ENCODE data around the gene ZBTB49. TPM values are rescaled to one million over a fixed set of nuclear protein-coding genes. Genes with fewer than 3 reads are reported as not detected.

The ZBTB49 gene
- total and polyA plus RNA-seq, 2 donors (not counting 3 experiments of a cell fraction or from before 2014, with no cell fraction given) = 3.8 to 5.8 TPM

DNA sequence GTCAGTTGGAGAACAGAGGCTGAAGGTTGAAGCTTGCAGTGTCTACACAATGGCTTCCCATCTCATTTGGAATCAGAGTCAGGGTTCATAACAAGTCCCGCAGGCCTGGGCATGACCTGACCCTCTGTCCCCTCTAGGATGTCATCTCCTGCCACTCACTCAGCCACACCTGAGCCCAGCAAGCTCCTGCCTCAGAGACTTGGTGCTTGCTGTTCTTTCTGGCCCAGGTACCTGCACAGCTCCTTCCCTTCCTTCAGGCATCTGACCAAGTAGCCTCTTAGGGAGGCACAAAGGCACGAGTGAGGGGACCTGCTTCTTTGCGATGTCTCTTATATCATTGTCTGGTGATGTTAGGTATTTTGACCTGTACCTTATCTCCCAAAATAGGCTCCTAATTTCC lies 9.0 kb downstream of the ZBTB49 start:
- intact Hi-C loops (cut with micrococcal nuclease) = no loop called here
- FAIRE-seq (no peak), DNase-seq (ENCODE audit: low read depth, low spot score) (no peak)
- ChIA-PET POLR2A (no interaction called here), CTCF (no interaction called here)
- H3K4me2 ChIP-seq (ENCODE audit: insufficient read depth, low read length) = no peak overlapping the region
- no peaks in the 10 kb centered on the region for H3K4me1 ChIP-seq (ENCODE audit: control insufficient read depth, extremely low read depth, insufficient read depth, low read length)
- TF ChIP-seq POLR2A (IDR thresholded peaks at IDR 0.05; ENCODE audit: low read depth, low read length) (no peak), MYC (IDR thresholded peaks at IDR 0.05; ENCODE audit: low read depth, low read length) (no peak), POLR2AphosphoS5 (IDR thresholded peaks at IDR 0.05; ENCODE audit: insufficient read depth, low read depth, low read length) (no peak), JUN (IDR thresholded peaks at IDR 0.05; ENCODE audit: borderline replicate concordance, insufficient read depth, insufficient read length, low read depth) (no peak), GATA2 (IDR thresholded peaks at IDR 0.05; ENCODE audit: insufficient read depth, insufficient read length, low read depth, low read length) (no peak), FOS (IDR thresholded peaks at IDR 0.05; ENCODE audit: borderline replicate concordance, insufficient read depth, low read length) (no peak), EZH2 (IDR thresholded peaks at IDR 0.05; ENCODE audit: borderline replicate concordance, low read depth, low read length, severe bottlenecking) (no peak)
- TF ChIP-seq, protein P1, sequence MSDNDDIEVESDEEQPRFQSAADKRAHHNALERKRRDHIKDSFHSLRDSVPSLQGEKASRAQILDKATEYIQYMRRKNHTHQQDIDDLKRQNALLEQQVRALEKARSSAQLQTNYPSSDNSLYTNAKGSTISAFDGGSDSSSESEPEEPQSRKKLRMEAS (IDR thresholded peaks at IDR 0.05; ENCODE audit: insufficient read depth, insufficient read length) = no peak
- TF ChIP-seq, protein P2, sequence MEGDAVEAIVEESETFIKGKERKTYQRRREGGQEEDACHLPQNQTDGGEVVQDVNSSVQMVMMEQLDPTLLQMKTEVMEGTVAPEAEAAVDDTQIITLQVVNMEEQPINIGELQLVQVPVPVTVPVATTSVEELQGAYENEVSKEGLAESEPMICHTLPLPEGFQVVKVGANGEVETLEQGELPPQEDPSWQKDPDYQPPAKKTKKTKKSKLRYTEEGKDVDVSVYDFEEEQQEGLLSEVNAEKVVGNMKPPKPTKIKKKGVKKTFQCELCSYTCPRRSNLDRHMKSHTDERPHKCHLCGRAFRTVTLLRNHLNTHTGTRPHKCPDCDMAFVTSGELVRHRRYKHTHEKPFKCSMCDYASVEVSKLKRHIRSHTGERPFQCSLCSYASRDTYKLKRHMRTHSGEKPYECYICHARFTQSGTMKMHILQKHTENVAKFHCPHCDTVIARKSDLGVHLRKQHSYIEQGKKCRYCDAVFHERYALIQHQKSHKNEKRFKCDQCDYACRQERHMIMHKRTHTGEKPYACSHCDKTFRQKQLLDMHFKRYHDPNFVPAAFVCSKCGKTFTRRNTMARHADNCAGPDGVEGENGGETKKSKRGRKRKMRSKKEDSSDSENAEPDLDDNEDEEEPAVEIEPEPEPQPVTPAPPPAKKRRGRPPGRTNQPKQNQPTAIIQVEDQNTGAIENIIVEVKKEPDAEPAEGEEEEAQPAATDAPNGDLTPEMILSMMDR (IDR thresholded peaks at IDR 0.05; ENCODE audit: extremely low read depth in 1 of 2, insufficient read depth in 1 of 2, low read depth in 1 of 2, low read length in 2 of 2) = no peak
- dilution Hi-C loops (cut with MboI; ENCODE audit: extremely low pct_ligation_motif_present, low sequenced_read_pairs) = no loop called here
- H3K4me3 ChIP-seq (replicated peaks in 1 of 3; ENCODE audit: insufficient read depth in 1 of 3, low read depth in 1 of 3, low read length in 3 of 3) = no peak overlapping the region
- no peaks in the 10 kb centered on the region for H3K9me1 ChIP-seq (replicated peaks; ENCODE audit: control insufficient read depth, extremely low read depth, insufficient read depth, low read length)
- peaks cover 10% of the 10 kb centered on the region for H3K79me2 ChIP-seq (ENCODE audit: control insufficient read depth, insufficient read depth, low read length)
- peaks cover 2 to 10% of the 10 kb centered on the region in 2 experiments for H3K36me3 ChIP-seq (ENCODE audit: control insufficient read depth in 2 of 2, extremely low read depth in 1 of 2, insufficient read depth in 2 of 2, low read length in 2 of 2)
- H3K27ac ChIP-seq (ENCODE audit: insufficient read depth, low read depth, low read length) = no peak overlapping the region
- no peaks in the 10 kb centered on the region for H4K20me1 ChIP-seq (replicated peaks; ENCODE audit: control insufficient read depth, extremely low read depth, insufficient read depth, low read length)
- no peak overlapping the region for H3K9ac ChIP-seq (replicated peaks; ENCODE audit: extremely low read depth, insufficient read depth, low read length)
- no peaks in the 10 kb centered on the region for H3K9me3 ChIP-seq (replicated peaks; ENCODE audit: control insufficient read depth, insufficient read depth, low read length)
- no peak overlapping the region for H2AFZ ChIP-seq (ENCODE audit: low read depth, low read length)
- BruUV-seq (replicated peaks) = no TSS peak
- no peaks in the 10 kb centered on the region for H3K27me3 ChIP-seq (ENCODE audit: control insufficient read depth in 2 of 2, insufficient read depth in 2 of 2, low read length in 2 of 2)

Measured in endothelial cell of umbilical vein (primary cell).